Measurements from ENCODE around the gene HIVEP1.
"Not testable (repeated sequence)": the region's sequence is repeated elsewhere in the genome, so short reads cannot be mapped to it uniquely, and the experiment has no call there.

Gene HIVEP1

GRCh38 chr6:12138936-12139335, 126.8 kb downstream of the HIVEP1 start:
- Histone ChIP-seq H3K9me3 (ENCODE audit: control insufficient read depth, low read length) (no peaks in the 10 kb centered on the region), H3K9ac (ENCODE audit: low read length) (no peak overlapping the region), H3K36me3 (ENCODE audit: control insufficient read depth, insufficient read depth, low read length) (no peaks in the 10 kb centered on the region), H3K4me3 (ENCODE audit: low read length) (no peak overlapping the region), H3K4me1 (ENCODE audit: control insufficient read depth, insufficient read depth, low read length) (no peaks in the 10 kb centered on the region), H3K27me3 (ENCODE audit: control insufficient read depth, insufficient read depth, low read length) (no peaks in the 10 kb centered on the region)

GRCh38 chr6:12147557-12148316, 135.6 kb downstream of the HIVEP1 start:
- Histone ChIP-seq H3K9ac (ENCODE audit: low read length) (no peak overlapping the region), H3K4me1 (ENCODE audit: control insufficient read depth, insufficient read depth, low read length) (peaks cover 13% of the 10 kb centered on the region), H3K4me3 (ENCODE audit: low read length) (no peak overlapping the region), H3K36me3 (ENCODE audit: control insufficient read depth, insufficient read depth, low read length) (no peaks in the 10 kb centered on the region), H3K27me3 (ENCODE audit: control insufficient read depth, insufficient read depth, low read length) (no peaks in the 10 kb centered on the region), H3K9me3 (ENCODE audit: control insufficient read depth, low read length) (no peaks in the 10 kb centered on the region)

- Histone ChIP-seq H3K27me3 (ENCODE audit: control insufficient read depth, insufficient read depth, low read length) (no peaks in the 10 kb centered on the region), H3K9ac (ENCODE audit: low read length) (no peak overlapping the region), H3K36me3 (ENCODE audit: control insufficient read depth, insufficient read depth, low read length) (no peaks in the 10 kb centered on the region), H3K9me3 (ENCODE audit: control insufficient read depth, low read length) (no peaks in the 10 kb centered on the region), H3K4me1 (ENCODE audit: control insufficient read depth, insufficient read depth, low read length) (peaks cover 13% of the 10 kb centered on the region), H3K4me3 (ENCODE audit: low read length) (no peak overlapping the region)
Measured at GRCh38 chr6:12148317-12148801, 136.2 kb downstream of the HIVEP1 start.

- H3K4me1 ChIP-seq (ENCODE audit: control insufficient read depth, insufficient read depth, low read length): peaks cover 13% of the 10 kb centered on the region
- H3K27me3 ChIP-seq (ENCODE audit: control insufficient read depth, insufficient read depth, low read length): no peaks in the 10 kb centered on the region
- no peak overlapping the region for H3K4me3 ChIP-seq (ENCODE audit: low read length)
- H3K9ac ChIP-seq (ENCODE audit: low read length): no peak overlapping the region
- no peaks in the 10 kb centered on the region for H3K9me3 ChIP-seq (ENCODE audit: control insufficient read depth, low read length)
- no peaks in the 10 kb centered on the region for H3K36me3 ChIP-seq (ENCODE audit: control insufficient read depth, insufficient read depth, low read length)
Measured at GRCh38 chr6:12148841-12149240, 136.7 kb downstream of the HIVEP1 start.

DNA sequence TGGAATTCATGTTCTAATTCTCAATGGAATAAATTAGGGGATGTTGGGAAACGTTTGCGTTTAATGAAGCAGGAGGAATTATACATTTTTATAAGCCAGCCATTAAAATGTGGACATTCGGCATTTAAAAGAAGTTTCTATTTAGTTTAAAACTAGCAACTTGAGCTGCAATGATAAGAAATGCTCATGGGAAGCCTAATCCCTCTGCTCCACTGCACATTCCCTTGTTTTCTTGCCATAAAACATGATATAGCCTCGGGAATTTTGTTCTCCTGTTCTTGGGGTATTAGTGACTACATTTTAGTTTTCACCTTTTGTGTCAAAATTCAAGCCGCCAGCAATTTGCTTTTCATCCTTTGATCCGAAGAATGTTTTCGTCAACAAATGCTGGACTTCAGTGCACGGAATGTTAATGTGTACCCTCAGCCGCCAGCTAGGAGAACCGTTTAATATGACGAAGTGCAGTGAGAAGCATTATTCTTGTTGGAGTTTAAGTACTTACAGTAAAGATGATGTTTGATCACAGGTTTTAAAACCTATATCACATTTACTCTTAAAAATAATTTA, 137.9 kb downstream of the HIVEP1 start:
- H3K4me1 ChIP-seq (ENCODE audit: control insufficient read depth, insufficient read depth, low read length): peaks cover 13% of the 10 kb centered on the region
- H3K27me3 ChIP-seq (ENCODE audit: control insufficient read depth, insufficient read depth, low read length): no peaks in the 10 kb centered on the region
- no peaks in the 10 kb centered on the region for H3K9me3 ChIP-seq (ENCODE audit: control insufficient read depth, low read length)
- H3K36me3 ChIP-seq (ENCODE audit: control insufficient read depth, insufficient read depth, low read length): no peaks in the 10 kb centered on the region
- H3K4me3 ChIP-seq (ENCODE audit: low read length): no peak overlapping the region
- no peak overlapping the region for H3K9ac ChIP-seq (ENCODE audit: low read length)

DNA sequence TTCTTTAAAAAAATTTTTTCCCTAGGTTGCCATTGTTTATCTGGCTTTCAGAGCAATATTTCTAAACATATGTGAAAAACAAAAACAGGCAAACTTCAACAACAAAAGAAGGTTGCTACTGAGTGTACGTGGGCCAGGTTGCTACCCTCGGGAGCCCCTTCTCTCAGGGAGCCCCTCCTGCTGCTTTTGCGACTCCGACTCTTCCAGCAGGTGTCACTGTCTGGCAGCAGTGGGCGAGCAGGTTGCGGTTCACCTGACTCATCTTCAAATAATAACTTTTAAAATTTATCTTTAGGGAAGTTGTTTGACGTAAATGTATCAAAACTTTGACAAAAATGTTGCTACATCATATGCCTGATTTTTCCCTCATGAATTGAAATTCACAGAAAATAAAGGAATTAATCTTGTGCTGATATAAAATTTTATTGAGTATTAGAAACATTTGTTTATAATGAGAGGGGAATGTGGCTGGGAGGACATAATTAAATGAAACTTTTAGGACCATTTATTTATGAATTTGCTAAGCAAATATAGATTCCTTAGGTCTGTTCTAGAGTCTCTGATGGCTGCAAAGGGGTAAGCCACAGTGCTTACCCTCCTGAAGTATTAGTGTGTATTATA, 138.8 kb downstream of the HIVEP1 start:
- Histone ChIP-seq H3K36me3 (ENCODE audit: control insufficient read depth, insufficient read depth, low read length) (no peaks in the 10 kb centered on the region), H3K27me3 (ENCODE audit: control insufficient read depth, insufficient read depth, low read length) (no peaks in the 10 kb centered on the region), H3K9me3 (ENCODE audit: control insufficient read depth, low read length) (no peaks in the 10 kb centered on the region), H3K9ac (ENCODE audit: low read length) (no peak overlapping the region), H3K4me3 (ENCODE audit: low read length) (no peak overlapping the region), H3K4me1 (ENCODE audit: control insufficient read depth, insufficient read depth, low read length) (peaks cover 13% of the 10 kb centered on the region)

GRCh38 chr6:12151433-12151820, 139.3 kb downstream of the HIVEP1 start:
- no peaks in the 10 kb centered on the region for H3K9me3 ChIP-seq (ENCODE audit: control insufficient read depth, low read length)
- H3K4me3 ChIP-seq (ENCODE audit: low read length): no peak overlapping the region
- peaks cover 13% of the 10 kb centered on the region for H3K4me1 ChIP-seq (ENCODE audit: control insufficient read depth, insufficient read depth, low read length)
- H3K27me3 ChIP-seq (ENCODE audit: control insufficient read depth, insufficient read depth, low read length): no peaks in the 10 kb centered on the region
- no peaks in the 10 kb centered on the region for H3K36me3 ChIP-seq (ENCODE audit: control insufficient read depth, insufficient read depth, low read length)
- no peak overlapping the region for H3K9ac ChIP-seq (ENCODE audit: low read length)

DNA sequence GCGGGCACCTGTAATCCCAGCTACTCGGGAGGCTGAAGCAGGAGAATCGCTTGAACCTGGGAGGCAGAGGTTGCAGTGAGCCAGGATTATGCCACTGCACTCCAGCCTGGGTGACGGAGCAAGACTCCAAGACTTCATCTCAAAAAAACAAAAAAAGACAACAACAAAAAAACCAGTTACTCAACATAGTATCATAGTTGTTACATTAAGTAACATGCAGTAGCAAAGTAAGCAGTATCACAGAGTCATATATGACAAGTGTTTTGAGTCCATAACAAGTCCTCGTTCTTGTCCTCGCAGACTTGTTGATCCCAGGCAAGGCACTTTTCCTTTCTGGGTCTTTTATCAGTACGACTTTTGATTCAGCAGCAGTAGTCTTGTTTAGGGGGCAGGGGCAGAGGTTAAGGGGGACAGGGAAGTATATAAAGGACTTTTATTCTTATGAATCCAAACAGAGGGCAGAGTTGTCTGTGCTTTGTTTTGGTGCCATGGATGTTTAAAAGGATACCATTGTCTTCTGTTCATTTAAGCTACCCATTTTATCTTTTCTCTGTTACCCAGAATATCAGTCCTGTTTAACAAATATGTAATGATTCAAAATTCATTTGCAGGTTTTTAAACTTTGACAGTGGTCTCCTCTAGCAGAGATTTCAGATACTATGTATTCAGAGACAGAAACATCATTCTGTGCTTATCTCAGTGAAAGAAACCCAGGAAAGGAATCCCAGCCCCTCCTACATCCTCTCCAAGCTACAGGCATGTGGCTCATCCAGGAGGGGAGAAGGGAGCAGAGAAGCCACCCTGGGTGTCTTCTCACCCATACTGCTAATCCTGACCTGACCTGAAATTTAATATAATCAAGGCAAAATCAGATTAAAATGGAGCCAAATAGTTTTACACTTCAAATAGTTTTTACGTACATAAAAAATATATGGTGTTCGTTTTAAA, 140.2 kb downstream of the HIVEP1 start:
- no peaks in the 10 kb centered on the region for H3K9me3 ChIP-seq (ENCODE audit: control insufficient read depth, low read length)
- H3K4me3 ChIP-seq (ENCODE audit: low read length): no peak overlapping the region
- H3K36me3 ChIP-seq (ENCODE audit: control insufficient read depth, insufficient read depth, low read length): no peaks in the 10 kb centered on the region
- no peaks in the 10 kb centered on the region for H3K27me3 ChIP-seq (ENCODE audit: control insufficient read depth, insufficient read depth, low read length)
- H3K4me1 ChIP-seq (ENCODE audit: control insufficient read depth, insufficient read depth, low read length): peaks cover 13% of the 10 kb centered on the region
- no peak overlapping the region for H3K9ac ChIP-seq (ENCODE audit: low read length)

GRCh38 chr6:12155769-12156168, 143.7 kb downstream of the HIVEP1 start:
- H3K9ac ChIP-seq (ENCODE audit: low read length); H3K36me3 ChIP-seq (ENCODE audit: control insufficient read depth, insufficient read depth, low read length); H3K9me3 ChIP-seq (ENCODE audit: control insufficient read depth, low read length); H3K27me3 ChIP-seq (ENCODE audit: control insufficient read depth, insufficient read depth, low read length); H3K4me3 ChIP-seq (ENCODE audit: low read length); H3K4me1 ChIP-seq (ENCODE audit: control insufficient read depth, insufficient read depth, low read length): not testable (repeated sequence)

- peaks cover 5% of the 10 kb centered on the region for H3K36me3 ChIP-seq (ENCODE audit: control insufficient read depth, insufficient read depth, low read length)
Measured at GRCh38 chr6:12158686-12159415, 146.7 kb downstream of the HIVEP1 start.

DNA sequence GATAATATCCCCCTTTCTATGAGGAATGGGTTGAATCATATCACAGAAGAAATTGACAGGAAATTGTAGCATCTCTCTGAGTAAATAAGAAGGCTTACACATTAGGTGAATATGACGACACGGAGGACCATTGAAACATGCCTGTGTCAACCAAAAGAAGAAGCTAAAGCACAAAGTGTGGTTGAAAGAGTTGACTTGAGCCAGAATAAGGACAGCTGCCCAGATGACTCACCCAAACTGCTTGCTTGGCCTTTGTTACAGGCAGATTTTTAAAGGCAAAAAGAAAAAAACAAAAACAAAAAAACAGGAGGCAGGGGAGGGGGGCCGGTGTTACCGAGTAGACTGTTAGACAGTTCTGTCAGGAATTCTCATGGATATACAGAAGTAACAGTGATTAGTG, 148.2 kb downstream of the HIVEP1 start:
- no peak overlapping the region for H3K4me3 ChIP-seq (ENCODE audit: low read length)
- peaks cover 5% of the 10 kb centered on the region for H3K36me3 ChIP-seq (ENCODE audit: control insufficient read depth, insufficient read depth, low read length)
- no peak overlapping the region for H3K9ac ChIP-seq (ENCODE audit: low read length)
- no peaks in the 10 kb centered on the region for H3K27me3 ChIP-seq (ENCODE audit: control insufficient read depth, insufficient read depth, low read length)
- H3K4me1 ChIP-seq (ENCODE audit: control insufficient read depth, insufficient read depth, low read length): no peaks in the 10 kb centered on the region
- H3K9me3 ChIP-seq (ENCODE audit: control insufficient read depth, low read length): no peaks in the 10 kb centered on the region

More at GRCh38 chr6:12158686-12159415, 146.7 kb downstream of the HIVEP1 start:
- H3K9me3 ChIP-seq (ENCODE audit: control insufficient read depth, low read length): no peaks in the 10 kb centered on the region
- H3K27me3 ChIP-seq (ENCODE audit: control insufficient read depth, insufficient read depth, low read length): no peaks in the 10 kb centered on the region
- no peak overlapping the region for H3K4me3 ChIP-seq (ENCODE audit: low read length)
- H3K9ac ChIP-seq (ENCODE audit: low read length): no peak overlapping the region
- H3K4me1 ChIP-seq (ENCODE audit: control insufficient read depth, insufficient read depth, low read length): no peaks in the 10 kb centered on the region
